CD14-positive monocyte (primary cell): Measurements from ENCODE around the gene EMILIN3. TPM values are rescaled to one million over a fixed set of nuclear protein-coding genes. Genes with fewer than 3 reads are reported as not detected.

ENCODE experiments used
- DNase-seq, 3 donors: peaks; one replicate each; pipeline ENCODE4 v3.0.0-alpha.2; 2011 to 2022
- H2AFZ ChIP-seq: 2 replicates; pipeline ENCODE4 v1.6.0; 2012; ENCODE audit warnings: mild to moderate bottlenecking, low read depth, low read length, inconsistent platforms; ENCODE audit not compliant: insufficient read depth, poor library complexity, severe bottlenecking
- H3K27ac ChIP-seq, 2 donors: 1 replicate in 1 of 2; 2 replicates in 1 of 2; pipeline ENCODE4 v1.5.1; 2012 to 2013; ENCODE audit warnings: low read length in 2 of 2, control low read depth in 1 of 2, inconsistent platforms in 1 of 2, low read depth in 1 of 2, mild to moderate bottlenecking in 1 of 2
- H3K27me3 ChIP-seq, 2 donors: one replicate each; pipeline versions ENCODE4 v1.6.0 to v1.6.1; 2011 to 2013; ENCODE audit warnings: low read length in 2 of 2; ENCODE audit not compliant: control insufficient read depth in 2 of 2, insufficient read depth in 2 of 2
- H3K36me3 ChIP-seq, 2 donors: replicated peaks in 1 of 2; 1 replicate in 1 of 2; 2 replicates in 1 of 2; pipeline versions ENCODE4 v1.5.1 to v1.6.1; 2012 to 2013; ENCODE audit warnings: low read length in 2 of 2, control low read depth in 1 of 2, inconsistent platforms in 1 of 2, mild to moderate bottlenecking in 1 of 2; ENCODE audit not compliant: insufficient read depth in 2 of 2, control insufficient read depth in 1 of 2
- H3K4me1 ChIP-seq, 2 donors: 1 replicate in 1 of 2; 2 replicates in 1 of 2; pipeline versions ENCODE4 v1.5.1 to v1.6.1; 2012 to 2013; ENCODE audit warnings: low read length in 2 of 2, control low read depth in 1 of 2, inconsistent platforms in 1 of 2, mild to moderate bottlenecking in 1 of 2, moderate library complexity in 1 of 2; ENCODE audit not compliant: insufficient read depth in 2 of 2, control insufficient read depth in 1 of 2
- H3K4me2 ChIP-seq: replicated peaks from 2 replicates; pipeline ENCODE3; 2012; ENCODE audit warnings: low read length, moderate library complexity, mild to moderate bottlenecking; ENCODE audit not compliant: poor library complexity, severe bottlenecking; ENCODE audit errors: extremely low read depth
- H3K4me3 ChIP-seq, 3 experiments: fragments of 200-600 bp in 1 of 3; sonication (generic) in 1 of 3; replicated peaks in 1 of 3; 1 replicate in 2 of 3; 2 replicates in 1 of 3; pipeline ENCODE4 v1.5.1; 2011 to 2013; ENCODE audit warnings: low read length in 3 of 3, mild to moderate bottlenecking in 3 of 3, control low read depth in 2 of 3, low read depth in 2 of 3, inconsistent platforms in 1 of 3, moderate library complexity in 1 of 3
- H3K79me2 ChIP-seq: 2 replicates; pipeline ENCODE4 v1.6.0; 2012; ENCODE audit warnings: mild to moderate bottlenecking, control low read depth, inconsistent platforms, low read length, moderate library complexity; ENCODE audit not compliant: insufficient read depth
- H3K9ac ChIP-seq: 2 replicates; pipeline ENCODE4 v1.6.0; 2017; ENCODE audit warnings: low read length, mild to moderate bottlenecking; ENCODE audit not compliant: insufficient read depth, poor library complexity, severe bottlenecking
- H3K9me3 ChIP-seq, 2 donors: replicated peaks in 1 of 2; 1 replicate in 1 of 2; 2 replicates in 1 of 2; pipeline versions ENCODE4 v1.5.1 to v1.6.1; 2012 to 2013; ENCODE audit warnings: low read length in 2 of 2, control low read depth in 1 of 2; ENCODE audit not compliant: control insufficient read depth in 1 of 2, insufficient read depth in 1 of 2
- H4K20me1 ChIP-seq: 2 replicates; pipeline ENCODE4 v1.6.0; 2012; ENCODE audit warnings: mild to moderate bottlenecking, low read length, control low read depth, moderate library complexity; ENCODE audit not compliant: insufficient read depth
- H3K27ac Mint-ChIP-seq, 7 donors: one replicate each; pipeline ENCODE4 v1.8.0; 2020; ENCODE audit warnings: mild to moderate bottlenecking in 7 of 7, mixed read lengths in 7 of 7, moderate library complexity in 6 of 7, inconsistent platforms in 2 of 7
- H3K27me3 Mint-ChIP-seq, 3 donors: one replicate each; pipeline ENCODE4 v1.8.0; 2021 to 2022; ENCODE audit warnings: low read depth in 3 of 3, mild to moderate bottlenecking in 3 of 3, mixed read lengths in 3 of 3, moderate library complexity in 3 of 3, inconsistent platforms in 1 of 3
- H3K36me3 Mint-ChIP-seq, 2 donors: one replicate each; pipeline ENCODE4 v1.8.0; 2020; ENCODE audit warnings: mixed read lengths in 2 of 2, inconsistent platforms in 1 of 2, mild to moderate bottlenecking in 1 of 2
- H3K4me1 Mint-ChIP-seq: one replicate; pipeline ENCODE4 v1.8.0; 2020; ENCODE audit warnings: mild to moderate bottlenecking, mixed read lengths
- H3K4me3 Mint-ChIP-seq, 2 donors: one replicate each; pipeline ENCODE4 v1.8.0; 2020; ENCODE audit warnings: mild to moderate bottlenecking in 2 of 2, mixed read lengths in 2 of 2, moderate library complexity in 1 of 2
- H3K9me3 Mint-ChIP-seq, 7 donors: one replicate each; pipeline ENCODE4 v1.8.0; 2020 to 2022; ENCODE audit warnings: mixed read lengths in 7 of 7, mild to moderate bottlenecking in 6 of 7, moderate library complexity in 6 of 7, inconsistent platforms in 2 of 7
- CTCF ChIP-seq: fragments of 200-600 bp; IDR thresholded peaks from one replicate; pipeline ENCODE4 v1.8.0; 2022; ENCODE audit warnings: antibody characterized with exemption, mild to moderate bottlenecking
- WGBS: methylation state at CpG from one replicate; pipeline ENCODE4 v1.1.5; 2013; ENCODE audit warnings: missing lambda C conversion rate; ENCODE audit not compliant: insufficient coverage; 5-methylcytosine and 5-hydroxymethylcytosine counted together
- intact Hi-C, 2 donors: fragments of 100-400 bp; cut with micrococcal nuclease; formaldehyde crosslinking; loops; one replicate each; pipeline versions ENCODE4 v1.15.0 to v1.15.1; 2023
- polyA minus RNA-seq: library from RNA; depleted of rRNA, polyadenylated mRNA; stranded (reverse); fragments of >200 nt; gene quantifications from 2 replicates; pipeline ENCODE4 v1.2.3, GENCODE V29; 2012
- polyA plus RNA-seq, 3 donors: library from polyadenylated mRNA; depleted of rRNA in 1 of 3; unstranded in 2 of 3; stranded (reverse) in 1 of 3; fragments of 300-500 nt in 2 of 3; fragments of >200 nt in 1 of 3; fragmentation: Illumina TruSeq in 2 of 3; gene quantifications; 1 replicate in 2 of 3; 2 replicates in 1 of 3; pipeline ENCODE4 v1.2.3, GENCODE V29; 2012 to 2021
- total RNA-seq, 12 experiments: library from RNA in 1 of 12; stranded (reverse) in 1 of 12; fragments of 120-200 nt in 1 of 12; gene quantifications; one replicate each; pipeline ENCODE4 v1.2.4 and lab custom pipeline; 2013 to 2026; ENCODE audit warnings: mixed read lengths in 6 of 12, inconsistent platforms in 1 of 12

The EMILIN3 gene
- total RNA-seq (2013): 0.02 TPM
- not detected for polyA plus RNA-seq
- 0.14 TPM in 1 of 2 replicates, not detected in the other for polyA minus RNA-seq
- total RNA-seq (lab: John Stamatoyannopoulos, UW): 0 to 2.3 (median 0) reads per million in 11 experiments

GRCh38 chr20:41366546-41367392, at the start of gene EMILIN3:
Gene EMILIN3, minus strand, starts transcription at chr20:41366818. Its CDS starts 184 bp downstream, at chr20:41366634.
- Histone ChIP-seq H3K79me2 (no peaks in the 10 kb centered on the region), H3K9me3 (peaks cover 7 to 10% of the 10 kb centered on the region in 2 donors), H3K4me2 (no peak within 1 kb of the TSS), H3K36me3 (no peaks in the 10 kb centered on the region), H4K20me1 (no peaks in the 10 kb centered on the region), H3K4me3 (no peak within 1 kb of the TSS), H3K27me3 (peaks cover 17 to 37% of the 10 kb centered on the region in 2 donors), H3K27ac (no peak within 1 kb of the TSS), H3K4me1 (no peaks in the 10 kb centered on the region), H2AFZ (no peak within 1 kb of the TSS), H3K9ac (no peak within 1 kb of the TSS)
- intact Hi-C loops: no loop called here
- no peak for DNase-seq
- no peak for TF ChIP-seq CTCF
- peaks cover 4% of the 10 kb centered on the region for H3K4me1 Mint-ChIP-seq
- peaks cover 37 to 67% (median 43%) of the 10 kb centered on the region in 3 donors for H3K27me3 Mint-ChIP-seq
- no peak within 1 kb of the TSS for H3K27ac Mint-ChIP-seq
- 5% methylated on average over 93 of the region's 93 CpGs for WGBS
- H3K9me3 Mint-ChIP-seq: peaks cover 4 to 21% (median 14%) of the 10 kb centered on the region in 7 donors
- H3K4me3 Mint-ChIP-seq: peak within 1 kb of the TSS in 1 of 2 donors; percentile 76
- H3K36me3 Mint-ChIP-seq: no peaks in the 10 kb centered on the region

GRCh38 chr20:41415191-41415590, 48.6 kb upstream of the EMILIN3 start:
- DNase-seq: no peak
- intact Hi-C loops: no loop called here
- H3K4me1 ChIP-seq: no peaks in the 10 kb centered on the region
- H3K36me3 ChIP-seq: peaks cover 89 to 97% of the 10 kb centered on the region in 2 donors
- H2AFZ ChIP-seq: no peak overlapping the region
- no peak for TF ChIP-seq CTCF
- H3K27ac ChIP-seq: no peak overlapping the region
- Mint-ChIP-seq H3K27ac (peak overlapping the region in 1 of 7 donors; percentile 1), H3K36me3 (peaks cover 92 to 93% of the 10 kb centered on the region in 2 donors), H3K27me3 (peaks cover 0 to 6% (median 0%) of the 10 kb centered on the region in 3 donors), H3K4me1 (no peaks in the 10 kb centered on the region), H3K4me3 (no peak overlapping the region), H3K9me3 (no peaks in the 10 kb centered on the region)
- H3K9me3 ChIP-seq: no peaks in the 10 kb centered on the region
- no peak overlapping the region for H3K4me2 ChIP-seq
- no peaks in the 10 kb centered on the region for H4K20me1 ChIP-seq
- H3K79me2 ChIP-seq: no peaks in the 10 kb centered on the region
- H3K4me3 ChIP-seq: no peak overlapping the region
- 92% methylated on average over 4 of the region's 8 CpGs for WGBS
- H3K27me3 ChIP-seq: no peaks in the 10 kb centered on the region
- no peak overlapping the region for H3K9ac ChIP-seq
